Measurements from ENCODE around the gene NDUFAF5. TPM values are rescaled to one million over a fixed set of nuclear protein-coding genes. Genes with fewer than 3 reads are reported as not detected.

NDUFAF5 gene
- total RNA-seq, 1 experiment from 2014 or later, result 34.9 TPM

- intact Hi-C loops (cut with micrococcal nuclease; ENCODE audit: unreplicated experiment), result no loop called here
- no peaks in the 10 kb centered on the region for H3K4me1 ChIP-seq
- H3K36me3 Mint-ChIP-seq (ENCODE audit: insufficient read depth, unreplicated experiment), result no peaks in the 10 kb centered on the region
- no peak overlapping the region for H3K27ac Mint-ChIP-seq (ENCODE audit: unreplicated experiment)
- H3K9me3 ChIP-seq, result no peaks in the 10 kb centered on the region
- DNase-seq, result no peak
- H3K4me1 Mint-ChIP-seq (ENCODE audit: low read depth, unreplicated experiment), result no peaks in the 10 kb centered on the region
- H3K36me3 ChIP-seq (ENCODE audit: control insufficient read depth, insufficient read depth, low read length), result no peaks in the 10 kb centered on the region
- no peaks in the 10 kb centered on the region; the same call in 1 of the 2 replicates for H3K27me3 ChIP-seq (replicated peaks; ENCODE audit: control insufficient read depth, insufficient read depth, low read length)
- peaks cover 15% of the 10 kb centered on the region for H3K27me3 Mint-ChIP-seq (ENCODE audit: insufficient read depth, unreplicated experiment)
- no TSS peak for BruUV-seq (replicated peaks)
- H3K4me3 ChIP-seq (ENCODE audit: low read depth, low read length), result no peak overlapping the region
- ChIA-PET CTCF (no interaction called here), POLR2A (no interaction called here)
- no peaks in the 10 kb centered on the region for H3K9me3 Mint-ChIP-seq (ENCODE audit: unreplicated experiment)
- no peak overlapping the region for H3K4me3 Mint-ChIP-seq (ENCODE audit: unreplicated experiment)
- TF ChIP-seq, protein P1, sequence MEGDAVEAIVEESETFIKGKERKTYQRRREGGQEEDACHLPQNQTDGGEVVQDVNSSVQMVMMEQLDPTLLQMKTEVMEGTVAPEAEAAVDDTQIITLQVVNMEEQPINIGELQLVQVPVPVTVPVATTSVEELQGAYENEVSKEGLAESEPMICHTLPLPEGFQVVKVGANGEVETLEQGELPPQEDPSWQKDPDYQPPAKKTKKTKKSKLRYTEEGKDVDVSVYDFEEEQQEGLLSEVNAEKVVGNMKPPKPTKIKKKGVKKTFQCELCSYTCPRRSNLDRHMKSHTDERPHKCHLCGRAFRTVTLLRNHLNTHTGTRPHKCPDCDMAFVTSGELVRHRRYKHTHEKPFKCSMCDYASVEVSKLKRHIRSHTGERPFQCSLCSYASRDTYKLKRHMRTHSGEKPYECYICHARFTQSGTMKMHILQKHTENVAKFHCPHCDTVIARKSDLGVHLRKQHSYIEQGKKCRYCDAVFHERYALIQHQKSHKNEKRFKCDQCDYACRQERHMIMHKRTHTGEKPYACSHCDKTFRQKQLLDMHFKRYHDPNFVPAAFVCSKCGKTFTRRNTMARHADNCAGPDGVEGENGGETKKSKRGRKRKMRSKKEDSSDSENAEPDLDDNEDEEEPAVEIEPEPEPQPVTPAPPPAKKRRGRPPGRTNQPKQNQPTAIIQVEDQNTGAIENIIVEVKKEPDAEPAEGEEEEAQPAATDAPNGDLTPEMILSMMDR (IDR thresholded peaks at IDR 0.05; ENCODE audit: insufficient read depth in 1 of 2, low read depth in 1 of 2, low read length in 1 of 2, severe bottlenecking in 1 of 2, unreplicated experiment in 1 of 2), result no peak
These were observed 80.3 kb downstream of the NDUFAF5 start for GRCh38 chr20:13865156-13865555.

DNA sequence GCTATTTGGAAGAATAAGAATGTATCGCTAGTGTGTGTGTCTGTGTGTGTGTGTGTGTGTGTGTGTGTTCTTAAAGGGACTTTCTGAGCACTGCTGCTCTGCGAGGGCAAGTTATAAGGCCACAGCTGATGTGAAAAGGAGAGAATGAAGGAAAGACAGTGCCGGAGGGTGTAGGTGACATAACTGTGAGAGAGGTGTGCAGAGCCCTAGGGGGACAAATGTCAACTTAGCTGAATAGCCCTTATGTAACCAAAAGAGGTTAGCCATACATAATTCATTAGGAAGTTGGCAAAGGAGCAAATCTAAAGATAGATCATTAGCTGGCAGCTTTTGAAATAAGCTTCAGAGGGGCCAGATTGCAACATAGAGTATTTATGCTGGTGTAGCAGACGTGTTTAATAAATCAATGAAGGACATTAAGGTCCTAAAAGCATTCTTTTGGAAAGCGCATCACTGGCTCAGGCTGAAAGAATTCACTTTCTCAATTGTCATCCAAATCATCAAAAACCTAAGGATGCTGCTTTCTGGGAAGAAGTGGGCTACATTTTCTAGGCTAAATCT is 81.0 kb downstream of the NDUFAF5 start:
- H3K9me3 ChIP-seq, result no peaks in the 10 kb centered on the region
- H3K4me1 ChIP-seq, result no peaks in the 10 kb centered on the region
- Mint-ChIP-seq H3K36me3 (ENCODE audit: insufficient read depth, unreplicated experiment) (no peaks in the 10 kb centered on the region), H3K27ac (ENCODE audit: unreplicated experiment) (no peak overlapping the region), H3K4me1 (ENCODE audit: low read depth, unreplicated experiment) (no peaks in the 10 kb centered on the region), H3K9me3 (ENCODE audit: unreplicated experiment) (no peaks in the 10 kb centered on the region), H3K27me3 (ENCODE audit: insufficient read depth, unreplicated experiment) (peaks cover 7% of the 10 kb centered on the region), H3K4me3 (ENCODE audit: unreplicated experiment) (no peak overlapping the region)
- ChIA-PET POLR2A (no interaction called here), CTCF (no interaction called here)
- DNase-seq, result no peak
- H3K27me3 ChIP-seq (replicated peaks; ENCODE audit: control insufficient read depth, insufficient read depth, low read length), result no peaks in the 10 kb centered on the region; the same call in 1 of the 2 replicates
- H3K36me3 ChIP-seq (ENCODE audit: control insufficient read depth, insufficient read depth, low read length), result no peaks in the 10 kb centered on the region
- H3K4me3 ChIP-seq (ENCODE audit: low read depth, low read length), result no peak overlapping the region
- intact Hi-C loops (cut with micrococcal nuclease; ENCODE audit: unreplicated experiment), result no loop called here
- TF ChIP-seq, protein P1 (IDR thresholded peaks at IDR 0.05; ENCODE audit: insufficient read depth in 1 of 2, low read depth in 1 of 2, low read length in 1 of 2, severe bottlenecking in 1 of 2, unreplicated experiment in 1 of 2), result no peak
- BruUV-seq (replicated peaks), result no TSS peak

DNA sequence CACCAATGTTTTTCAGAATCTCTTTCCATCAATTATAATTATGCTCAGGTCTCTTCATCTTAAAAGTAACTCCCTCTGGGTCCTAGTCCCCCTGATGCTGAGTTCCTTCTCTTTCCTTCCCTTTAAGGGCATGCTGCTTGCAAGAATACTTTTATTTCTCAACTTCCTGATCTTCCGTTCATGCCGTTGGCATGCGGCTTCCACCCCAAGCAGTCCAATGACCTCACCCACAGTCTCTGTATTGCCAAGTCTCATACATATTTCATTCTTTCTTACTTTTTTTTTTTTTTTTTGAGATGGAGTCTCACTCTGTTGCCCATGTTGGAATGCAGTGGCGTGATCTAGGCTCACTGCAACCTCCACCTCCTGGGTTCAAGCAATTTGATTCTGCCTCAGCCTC is 83.5 kb downstream of the NDUFAF5 start:
- ChIA-PET POLR2A (no interaction called here), CTCF (no interaction called here)
- Mint-ChIP-seq H3K9me3 (ENCODE audit: unreplicated experiment) (no peaks in the 10 kb centered on the region), H3K27ac (ENCODE audit: unreplicated experiment) (no peak overlapping the region), H3K4me3 (ENCODE audit: unreplicated experiment) (no peak overlapping the region), H3K27me3 (ENCODE audit: insufficient read depth, unreplicated experiment) (peaks cover 9% of the 10 kb centered on the region), H3K4me1 (ENCODE audit: low read depth, unreplicated experiment) (no peaks in the 10 kb centered on the region), H3K36me3 (ENCODE audit: insufficient read depth, unreplicated experiment) (no peaks in the 10 kb centered on the region)
- no peaks in the 10 kb centered on the region for H3K27me3 ChIP-seq (replicated peaks; ENCODE audit: control insufficient read depth, insufficient read depth, low read length)
- DNase-seq, result no peak
- no peak overlapping the region for H3K4me3 ChIP-seq (ENCODE audit: low read depth, low read length)
- no peaks in the 10 kb centered on the region for H3K9me3 ChIP-seq
- intact Hi-C loops (cut with micrococcal nuclease; ENCODE audit: unreplicated experiment), result no loop called here
- BruUV-seq (replicated peaks), result no TSS peak
- no peaks in the 10 kb centered on the region for H3K36me3 ChIP-seq (ENCODE audit: control insufficient read depth, insufficient read depth, low read length)
- H3K4me1 ChIP-seq, result no peaks in the 10 kb centered on the region
- TF ChIP-seq, protein P1 (IDR thresholded peaks at IDR 0.05; ENCODE audit: insufficient read depth in 1 of 2, low read depth in 1 of 2, low read length in 1 of 2, severe bottlenecking in 1 of 2, unreplicated experiment in 1 of 2), result no peak
